Epithelial cell of proximal tubule (primary cell): Measurements from ENCODE around the gene PTH1R. TPM values are rescaled to one million over a fixed set of nuclear protein-coding genes. Genes with fewer than 3 reads are reported as not detected.

Source experiments
- DNase-seq: peaks from one replicate; pipeline ENCODE4 v3.0.0-alpha.2; 2011; ENCODE audit warnings: low read depth
- H3K4me3 ChIP-seq: 2 replicates; pipeline ENCODE4 v1.5.1; 2011; ENCODE audit warnings: low read depth, mild to moderate bottlenecking, low read length
- total RNA-seq: library from RNA; depleted of rRNA; stranded (reverse); fragments of >200 nt; gene quantifications from 2 replicates; pipeline ENCODE4 v1.2.3, GENCODE V29; 2015
- TF ChIP-seq, protein P1 (sequence below): conservative IDR thresholded peaks from 2 replicates; pipeline ENCODE4 v1.5.1; 2012; ENCODE audit warnings: low read depth, mild to moderate bottlenecking, low read length

PTH1R gene
- total RNA-seq, 1 donor from 2014 or later = 11.5 TPM

DNA sequence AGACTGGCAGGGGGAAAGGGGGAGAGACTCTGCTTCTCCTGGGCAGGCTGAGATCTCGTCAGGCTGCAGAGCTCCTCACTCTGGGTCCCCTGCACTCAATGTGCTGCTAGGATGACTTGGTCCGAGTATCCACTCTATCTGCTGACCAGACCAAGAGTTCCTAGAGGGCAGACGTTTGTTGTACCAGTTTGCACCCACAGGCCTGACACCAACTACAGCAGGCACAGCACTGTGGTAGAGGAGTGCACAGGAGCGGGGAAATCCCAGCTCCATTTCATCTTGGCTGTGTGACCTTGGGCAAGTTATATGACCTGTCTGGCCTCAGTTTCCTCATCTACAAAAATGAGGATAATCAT is 70.0 kb downstream of the PTH1R start:
- TF ChIP-seq, protein P1, sequence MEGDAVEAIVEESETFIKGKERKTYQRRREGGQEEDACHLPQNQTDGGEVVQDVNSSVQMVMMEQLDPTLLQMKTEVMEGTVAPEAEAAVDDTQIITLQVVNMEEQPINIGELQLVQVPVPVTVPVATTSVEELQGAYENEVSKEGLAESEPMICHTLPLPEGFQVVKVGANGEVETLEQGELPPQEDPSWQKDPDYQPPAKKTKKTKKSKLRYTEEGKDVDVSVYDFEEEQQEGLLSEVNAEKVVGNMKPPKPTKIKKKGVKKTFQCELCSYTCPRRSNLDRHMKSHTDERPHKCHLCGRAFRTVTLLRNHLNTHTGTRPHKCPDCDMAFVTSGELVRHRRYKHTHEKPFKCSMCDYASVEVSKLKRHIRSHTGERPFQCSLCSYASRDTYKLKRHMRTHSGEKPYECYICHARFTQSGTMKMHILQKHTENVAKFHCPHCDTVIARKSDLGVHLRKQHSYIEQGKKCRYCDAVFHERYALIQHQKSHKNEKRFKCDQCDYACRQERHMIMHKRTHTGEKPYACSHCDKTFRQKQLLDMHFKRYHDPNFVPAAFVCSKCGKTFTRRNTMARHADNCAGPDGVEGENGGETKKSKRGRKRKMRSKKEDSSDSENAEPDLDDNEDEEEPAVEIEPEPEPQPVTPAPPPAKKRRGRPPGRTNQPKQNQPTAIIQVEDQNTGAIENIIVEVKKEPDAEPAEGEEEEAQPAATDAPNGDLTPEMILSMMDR = no peak
- no peak overlapping the region for H3K4me3 ChIP-seq

DNA sequence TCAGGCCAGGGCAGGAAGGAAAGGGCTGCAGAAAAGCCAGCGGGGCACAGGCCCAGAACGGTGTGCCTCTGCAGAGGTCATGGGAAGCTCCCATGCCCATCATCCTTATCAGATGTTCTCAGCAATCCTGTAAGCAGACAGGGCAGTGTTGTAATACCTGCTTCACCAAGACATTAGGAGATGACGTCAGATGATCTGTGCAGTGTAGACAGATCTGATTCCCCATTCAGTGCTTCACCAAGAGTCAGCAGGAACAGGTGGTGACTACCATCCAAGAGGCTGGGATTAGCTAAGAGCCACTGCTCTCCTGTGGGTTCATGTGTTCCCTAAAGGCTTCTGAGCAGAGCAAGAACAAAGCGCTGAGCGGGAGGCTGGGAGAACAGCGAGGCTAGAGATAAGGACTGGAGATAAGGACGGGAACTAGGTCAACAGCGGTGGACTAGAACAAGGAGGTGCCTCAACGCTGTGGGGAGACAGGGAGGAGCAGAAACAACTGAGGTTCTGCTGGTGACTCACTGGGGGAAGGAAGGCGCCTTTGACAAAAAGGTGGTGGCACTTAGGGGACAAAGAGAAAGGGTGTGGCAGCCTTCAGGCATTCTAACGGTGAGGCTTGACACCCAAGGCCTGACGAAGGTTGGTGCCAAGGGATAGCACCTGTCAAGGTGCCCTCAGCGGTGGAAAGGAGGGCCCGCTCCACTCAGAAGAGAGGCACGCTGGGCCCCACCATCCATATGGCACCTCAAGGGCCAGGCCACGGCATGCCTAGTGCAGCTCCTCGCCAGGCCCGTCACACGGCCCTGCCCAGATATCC is 70.7 kb downstream of the PTH1R start:
- DNase-seq = no peak
- TF ChIP-seq, protein P1 = no peak
- H3K4me3 ChIP-seq = no peak overlapping the region

More for the DNA sequence above, 70.0 kb downstream of the PTH1R start:
- DNase-seq = no peak

DNA sequence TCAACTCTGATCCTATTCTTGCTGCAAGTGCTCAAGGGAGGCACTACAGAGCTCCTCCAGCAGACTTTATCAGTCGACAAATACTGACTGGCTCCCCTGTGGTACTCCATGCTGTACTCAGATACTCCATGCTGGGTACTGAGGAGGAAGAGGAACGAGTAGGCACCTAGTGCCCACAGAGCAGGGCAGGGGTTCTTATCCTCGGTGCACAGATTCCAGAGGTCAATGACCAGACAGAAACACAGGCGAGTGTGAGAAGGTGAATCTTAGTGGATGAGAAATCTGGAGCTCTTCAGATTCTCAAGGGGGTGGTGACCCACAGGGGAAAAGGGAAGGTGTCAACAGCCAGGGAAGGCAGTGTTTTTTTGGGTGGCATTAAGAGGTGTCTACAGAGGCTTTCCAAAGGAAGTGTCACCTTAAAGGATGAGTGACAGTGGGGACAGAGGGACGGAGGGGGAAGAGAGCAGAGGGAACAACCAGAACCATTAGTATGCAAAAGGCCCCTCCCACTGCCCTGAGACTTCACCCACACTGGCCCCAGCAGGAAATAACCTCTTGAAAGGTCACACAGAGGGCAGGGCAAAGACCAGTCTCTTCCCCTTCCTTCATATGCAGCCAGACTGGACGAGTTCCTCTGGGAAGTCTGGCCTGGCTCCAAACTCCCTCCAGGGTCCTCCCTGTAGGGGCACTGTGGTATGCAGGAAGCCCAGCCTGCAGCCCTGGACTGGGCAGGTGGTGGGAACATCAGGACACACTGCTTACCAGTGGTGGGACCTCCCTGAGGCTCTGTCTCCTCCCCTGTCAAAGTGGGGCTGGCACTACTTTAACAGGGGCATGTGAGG is 71.5 kb downstream of the PTH1R start:
- TF ChIP-seq, protein P1 = no peak
- DNase-seq = no peak
- H3K4me3 ChIP-seq = no peak overlapping the region

DNA sequence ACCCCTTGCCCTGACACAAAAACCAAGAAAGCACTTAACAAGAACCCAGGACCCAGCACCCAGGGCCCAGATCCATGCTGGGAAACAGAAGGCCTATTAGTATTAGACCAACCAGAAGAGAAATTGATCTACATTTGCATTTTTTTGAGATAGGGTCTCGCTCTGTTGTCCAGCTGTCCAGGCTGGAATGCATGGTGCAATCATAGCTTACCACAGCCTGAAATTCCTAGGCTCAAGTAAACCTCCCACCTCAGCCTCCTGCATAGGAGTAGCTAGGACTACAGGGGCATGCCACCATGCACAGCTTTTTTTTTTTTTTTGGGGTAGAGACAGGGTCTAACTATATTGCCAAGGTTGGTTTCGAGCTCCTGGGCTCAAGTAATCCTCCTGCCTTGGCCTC is 72.7 kb downstream of the PTH1R start:
- no peak overlapping the region for H3K4me3 ChIP-seq
- no peak for DNase-seq
- TF ChIP-seq, protein P1 = no peak

DNA sequence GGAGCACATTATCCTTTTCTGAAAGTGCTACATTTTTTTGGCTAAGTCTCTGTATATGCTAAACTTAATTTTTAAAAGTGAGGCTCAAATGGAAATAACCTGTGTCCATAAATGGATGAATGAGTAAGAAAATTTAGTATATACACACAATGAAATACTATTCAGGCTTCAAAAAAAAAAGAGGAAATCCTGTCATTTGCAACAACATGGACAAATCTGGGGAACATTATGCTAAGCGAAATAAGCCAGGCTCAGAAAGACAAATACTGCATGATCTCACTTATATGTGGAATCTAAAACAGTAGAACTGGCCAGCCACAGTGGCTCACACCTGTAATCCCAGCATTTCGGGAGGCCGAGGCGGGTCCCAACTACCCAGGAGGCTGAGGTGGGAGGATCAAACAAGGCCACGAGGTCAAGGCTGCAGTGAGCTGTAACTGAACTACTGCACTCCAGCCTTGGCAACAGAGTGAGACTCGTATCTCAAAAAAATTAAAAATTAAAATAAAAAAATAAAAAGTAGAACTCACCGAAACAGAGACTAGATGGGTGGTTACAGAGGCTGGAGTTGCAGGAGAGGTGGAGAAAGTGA is 73.2 kb downstream of the PTH1R start:
- DNase-seq = no peak
- H3K4me3 ChIP-seq = no peak overlapping the region
- TF ChIP-seq, protein P1 = no peak

DNA sequence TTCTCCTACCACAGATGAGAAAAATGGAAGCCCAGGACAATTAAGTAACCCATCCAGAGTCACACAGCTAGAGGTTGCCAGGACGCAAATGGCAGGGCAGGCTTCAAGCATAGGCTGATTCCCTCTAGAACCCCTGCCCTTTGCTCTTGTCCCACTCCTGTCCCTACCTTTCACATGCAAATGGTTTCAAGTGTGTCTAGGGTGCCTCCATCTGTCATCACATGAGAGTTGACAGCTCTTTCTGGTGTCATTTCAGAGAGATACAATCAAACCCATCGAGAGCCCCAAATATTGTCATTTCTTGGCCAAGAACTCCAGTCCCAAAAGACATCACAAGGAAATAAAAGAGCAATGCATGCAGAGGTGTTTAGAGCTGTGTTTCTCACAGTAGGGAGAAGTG is 75.3 kb downstream of the PTH1R start:
- TF ChIP-seq, protein P1 = no peak
- DNase-seq = no peak

More for the DNA sequence above, 75.3 kb downstream of the PTH1R start:
- no peak overlapping the region for H3K4me3 ChIP-seq

Other genes starting within 250 kb of the PTH1R start
- 9.0 and 17.8 TPM in 2 replicates for gene ALS2CL, start 184.0 kb upstream of the PTH1R start, total RNA-seq
- gene TMIE, start 176.3 kb upstream of the PTH1R start, total RNA-seq = not detected in 2 replicates
- gene PRSS50, start 159.9 kb upstream of the PTH1R start, total RNA-seq = not detected in 2 replicates
- 4.2 TPM in 1 of 2 replicates, not detected in the other for gene MYL3, start 14.3 kb upstream of the PTH1R start, total RNA-seq
- 41.9 and 60.3 TPM in 2 replicates for gene CCDC12, start 99.0 kb downstream of the PTH1R start, total RNA-seq
- 40.7 and 79.7 TPM in 2 replicates for gene NBEAL2, start 101.9 kb downstream of the PTH1R start, total RNA-seq